Measurements from ENCODE around the gene PLXNA2. TPM values are rescaled to one million over a fixed set of nuclear protein-coding genes. Genes with fewer than 3 reads are reported as not detected.

PLXNA2 gene
- total RNA-seq, 4 donors from 2014 or later, result 12.2 to 45.7 (median 21.8) TPM

GRCh38 chr1:208041505-208041904 lies 202.7 kb downstream of the PLXNA2 start:
- H3K36me3 ChIP-seq, result peaks cover 10 to 16% of the 10 kb centered on the region in 2 donors

DNA sequence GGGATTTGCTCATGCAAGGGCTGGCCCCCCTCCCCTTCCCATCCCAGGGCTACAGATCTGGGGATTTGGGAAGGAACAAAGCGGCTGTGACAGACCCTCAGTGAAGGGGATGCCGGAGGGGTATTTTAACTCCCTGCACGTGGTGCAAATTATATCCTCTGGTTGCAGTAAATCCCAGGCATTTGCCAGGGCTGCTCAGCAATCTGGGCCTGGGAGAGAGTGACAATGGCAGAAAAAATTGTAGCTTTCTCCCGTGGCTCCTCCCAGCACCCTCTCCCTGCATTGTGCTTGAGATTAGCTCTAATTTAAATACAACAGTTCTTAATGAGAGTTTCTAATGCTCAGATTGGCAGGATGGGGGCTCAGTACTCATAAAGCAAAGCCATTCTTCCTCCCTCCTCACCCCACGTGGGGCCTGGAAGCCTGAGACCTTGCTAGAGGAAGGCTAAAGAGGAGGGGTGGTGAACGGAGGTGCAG lies 203.3 kb downstream of the PLXNA2 start:
- DNase-seq, result no peak
- Histone ChIP-seq H3K4me1 (peaks cover 16 to 21% of the 10 kb centered on the region in 2 donors), H3K27ac (no peak overlapping the region), H3K4me3 (replicated peaks in 1 of 3) (no peak overlapping the region), H3K36me3 (peaks cover 10 to 16% of the 10 kb centered on the region in 2 donors), H3K27me3 (no peaks in the 10 kb centered on the region), H3K9me3 (no peaks in the 10 kb centered on the region)
- TF ChIP-seq CTCF (IDR thresholded peaks at IDR 0.05), result no peak
- 80 to 89% methylated on average over 6 of the region's 6 CpGs for WGBS, 2 donors
- intact Hi-C loops (cut with DNase I), result no loop called here

More at GRCh38 chr1:208041505-208041904, 202.7 kb downstream of the PLXNA2 start:
- TF ChIP-seq POLR2A (IDR thresholded peaks at IDR 0.05) (no peak), CTCF (IDR thresholded peaks at IDR 0.05) (no peak)
- H3K4me3 ChIP-seq (replicated peaks in 1 of 3), result no peak overlapping the region
- no peak overlapping the region for H3K27ac ChIP-seq
- intact Hi-C loops (cut with DNase I), result no loop called here
- no peaks in the 10 kb centered on the region for H3K9me3 ChIP-seq
- peaks cover 18 to 28% of the 10 kb centered on the region in 2 donors for H3K4me1 ChIP-seq
- DNase-seq, result no peak
- 96 to 99% methylated on average over 9 of the region's 9 CpGs for WGBS, 2 donors
- no peaks in the 10 kb centered on the region for H3K27me3 ChIP-seq

GRCh38 chr1:208039536-208040332 lies 204.4 kb downstream of the PLXNA2 start:
- TF ChIP-seq CTCF (IDR thresholded peaks at IDR 0.05) (no peak), POLR2A (IDR thresholded peaks at IDR 0.05) (no peak)
- H3K27ac ChIP-seq, result no peak overlapping the region
- WGBS, 2 donors, result 90 to 93% methylated on average over 21 to 22 of the region's 22 CpGs
- no peak overlapping the region for H3K4me3 ChIP-seq (replicated peaks in 1 of 3)
- intact Hi-C loops (cut with DNase I), result no loop called here
- H3K4me1 ChIP-seq, result peaks cover 13 to 15% of the 10 kb centered on the region in 2 donors
- no peaks in the 10 kb centered on the region for H3K27me3 ChIP-seq
- no peak for DNase-seq
- H3K9me3 ChIP-seq, result no peaks in the 10 kb centered on the region
- peaks cover 10 to 16% of the 10 kb centered on the region in 2 donors for H3K36me3 ChIP-seq

DNA sequence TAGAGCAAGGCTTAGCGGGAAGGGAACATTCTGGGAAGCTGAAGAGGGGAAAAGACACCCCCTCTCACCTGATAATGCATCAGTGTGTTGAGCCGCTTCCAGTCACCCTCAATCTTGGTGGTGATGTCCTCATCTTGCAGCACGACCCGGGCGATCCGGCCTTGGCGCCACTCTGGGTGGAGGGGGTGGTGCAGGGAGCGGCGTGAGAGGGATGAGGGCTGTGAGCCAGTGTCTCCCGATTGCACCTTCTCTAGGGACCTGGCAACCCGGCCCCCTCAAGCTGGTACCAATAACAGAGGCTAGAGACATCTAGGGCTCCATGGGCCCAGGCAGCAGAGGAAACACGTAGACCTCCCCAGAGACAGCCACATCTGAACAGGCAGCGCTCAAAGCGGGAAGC lies 205.9 kb downstream of the PLXNA2 start:
- Histone ChIP-seq H3K4me3 (replicated peaks in 1 of 3) (no peak overlapping the region), H3K27me3 (no peaks in the 10 kb centered on the region), H3K4me1 (peaks cover 3 to 5% of the 10 kb centered on the region in 2 donors), H3K27ac (no peak overlapping the region), H3K36me3 (peaks cover 14 to 22% of the 10 kb centered on the region in 2 donors), H3K9me3 (no peaks in the 10 kb centered on the region)
- DNase-seq, result no peak
- 86 to 93% methylated on average over 14 of the region's 14 CpGs for WGBS, 2 donors
- intact Hi-C loops (cut with DNase I), result no loop called here
- TF ChIP-seq CTCF (IDR thresholded peaks at IDR 0.05), result no peak
- no peak for TF ChIP-seq POLR2A (IDR thresholded peaks at IDR 0.05)
